CD4-positive, alpha-beta T cell (primary cell): ENCODE measurements around the gene NACC2. TPM values are rescaled to one million over a fixed set of nuclear protein-coding genes. Genes with fewer than 3 reads are reported as not detected.

Source experiments
- ATAC-seq: fragments of 200-7000 bp; cut with Tn5 transposase; one replicate; pipeline ENCODE4 v1.10.0; 2022; ENCODE audit warnings: mild to moderate bottlenecking; ENCODE audit not compliant: poor library complexity
- CTCF ChIA-PET: fragments of 350-600 bp; sonication (Branson Sonifier 250); formaldehyde crosslinking; loops from one replicate; lab custom pipeline; 2021; ENCODE audit warnings: antibody characterized with exemption, inconsistent platforms; lab: Charles Lee
- POLR2A ChIA-PET: fragments of 350-600 bp; sonication (Branson Sonifier 250); formaldehyde crosslinking; loops from one replicate; lab custom pipeline; 2021; ENCODE audit warnings: antibody characterized with exemption, inconsistent platforms; lab: Charles Lee
- DNase-seq, 14 experiments: peaks; one replicate each; pipeline ENCODE4 v3.0.0-alpha.2; 2013 to 2020; ENCODE audit warnings: mixed read lengths in 2 of 14
- H3K27ac ChIP-seq, 2 donors: one replicate each; pipeline versions ENCODE4 v1.5.1 to v1.7.0; 2013; ENCODE audit warnings: low read length in 2 of 2, low read depth in 1 of 2, mild to moderate bottlenecking in 1 of 2
- H3K27me3 ChIP-seq, 2 experiments: 1 replicate in 1 of 2; 2 replicates in 1 of 2; pipeline versions ENCODE4 v1.6.1 to v1.7.0; 2013; ENCODE audit warnings: low read length in 2 of 2, control low read depth in 1 of 2, mild to moderate bottlenecking in 1 of 2, moderate library complexity in 1 of 2; ENCODE audit not compliant: insufficient read depth in 2 of 2, control insufficient read depth in 1 of 2
- H3K36me3 ChIP-seq: one replicate; pipeline ENCODE4 v1.6.1; 2013; ENCODE audit warnings: low read length, control low read depth; ENCODE audit not compliant: insufficient read depth
- H3K4me1 ChIP-seq: one replicate; pipeline ENCODE4 v1.6.1; 2013; ENCODE audit warnings: low read length, control low read depth; ENCODE audit not compliant: insufficient read depth
- H3K4me3 ChIP-seq: one replicate; pipeline ENCODE4 v1.5.1; 2013; ENCODE audit warnings: mild to moderate bottlenecking, low read length, moderate library complexity
- H3K9me3 ChIP-seq, 2 experiments: 1 replicate in 1 of 2; 2 replicates in 1 of 2; pipeline versions ENCODE4 v1.6.1 to v1.7.0; 2013; ENCODE audit warnings: low read length in 2 of 2, mild to moderate bottlenecking in 2 of 2, control low read depth in 1 of 2, moderate library complexity in 1 of 2; ENCODE audit not compliant: control insufficient read depth in 1 of 2, insufficient read depth in 1 of 2
- H3K27ac Mint-ChIP-seq: one replicate; pipeline ENCODE4 v1.8.0; 2020; ENCODE audit warnings: mixed read lengths
- H3K27me3 Mint-ChIP-seq: one replicate; pipeline ENCODE4 v1.8.0; 2021; ENCODE audit warnings: mixed read lengths
- H3K36me3 Mint-ChIP-seq: one replicate; pipeline ENCODE4 v1.8.0; 2021; ENCODE audit warnings: low read depth, mixed read lengths
- H3K4me1 Mint-ChIP-seq: one replicate; pipeline ENCODE4 v1.8.0; 2021; ENCODE audit warnings: low read depth, mixed read lengths
- H3K4me3 Mint-ChIP-seq: one replicate; pipeline ENCODE4 v1.8.0; 2020; ENCODE audit warnings: mild to moderate bottlenecking, mixed read lengths
- H3K9me3 Mint-ChIP-seq: one replicate; pipeline ENCODE4 v1.8.0; 2020; ENCODE audit warnings: mixed read lengths
- intact Hi-C, 2 experiments: fragments of 100-400 bp; cut with DNase I in 1 of 2; cut with micrococcal nuclease in 1 of 2; formaldehyde crosslinking; loops; one replicate each; pipeline versions ENCODE4 v1.15.1 to v1.9.0; 2023 to 2025; cut with DNase I, micrococcal nuclease
- total RNA-seq, 174 experiments: library from RNA in 2 of 174; stranded (reverse) in 2 of 174; gene quantifications; one replicate each; pipeline ENCODE4 v1.2.3 and lab custom pipeline; 2021 to 2026
- TF ChIP-seq, protein P1 (sequence below): fragments of 200-600 bp; IDR thresholded peaks from one replicate; pipeline ENCODE4 v1.8.0; 2022; ENCODE audit warnings: antibody characterized with exemption, mild to moderate bottlenecking

The NACC2 gene
- total RNA-seq, 2 experiments from 2014 or later: 2.1 to 2.7 TPM

DNA sequence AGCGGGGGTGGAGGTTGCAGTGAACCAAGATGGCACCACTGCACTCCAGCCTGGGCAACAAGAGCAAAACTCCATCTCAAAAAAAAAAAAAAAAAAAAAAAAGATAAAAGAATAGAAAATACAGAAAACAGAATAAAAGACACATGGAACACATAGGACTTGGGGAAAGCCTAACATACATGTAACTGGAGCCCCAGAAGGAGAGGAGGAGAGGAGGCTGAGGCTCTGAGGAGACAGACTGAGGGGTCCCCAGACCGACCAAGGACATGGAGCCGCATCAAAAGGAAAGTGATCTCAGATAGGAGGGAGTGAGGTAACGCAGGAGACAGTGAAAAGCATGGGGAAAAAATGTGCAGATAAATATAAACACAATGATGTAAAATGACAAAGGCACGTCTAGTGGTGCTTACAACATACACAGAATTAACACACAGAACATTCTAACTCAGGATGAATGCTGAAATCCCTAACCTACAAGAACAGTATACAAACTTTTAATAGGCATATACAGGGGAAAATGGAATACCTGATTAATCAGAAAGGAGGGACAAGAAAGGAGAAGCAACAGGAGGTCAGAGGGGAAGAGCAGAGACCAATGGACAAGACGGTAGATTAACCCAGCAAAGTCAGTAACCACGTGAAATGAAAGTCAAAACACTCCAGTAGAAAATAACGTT is 68.7 kb downstream of the NACC2 start:
- ATAC-seq (no peak), DNase-seq (no peak)
- Mint-ChIP-seq H3K4me1 (peaks cover 4% of the 10 kb centered on the region), H3K9me3 (peaks cover 2% of the 10 kb centered on the region), H3K4me3 (no peak overlapping the region), H3K36me3 (peaks cover 16% of the 10 kb centered on the region), H3K27me3 (no peaks in the 10 kb centered on the region), H3K27ac (no peak overlapping the region)
- TF ChIP-seq, protein P1, sequence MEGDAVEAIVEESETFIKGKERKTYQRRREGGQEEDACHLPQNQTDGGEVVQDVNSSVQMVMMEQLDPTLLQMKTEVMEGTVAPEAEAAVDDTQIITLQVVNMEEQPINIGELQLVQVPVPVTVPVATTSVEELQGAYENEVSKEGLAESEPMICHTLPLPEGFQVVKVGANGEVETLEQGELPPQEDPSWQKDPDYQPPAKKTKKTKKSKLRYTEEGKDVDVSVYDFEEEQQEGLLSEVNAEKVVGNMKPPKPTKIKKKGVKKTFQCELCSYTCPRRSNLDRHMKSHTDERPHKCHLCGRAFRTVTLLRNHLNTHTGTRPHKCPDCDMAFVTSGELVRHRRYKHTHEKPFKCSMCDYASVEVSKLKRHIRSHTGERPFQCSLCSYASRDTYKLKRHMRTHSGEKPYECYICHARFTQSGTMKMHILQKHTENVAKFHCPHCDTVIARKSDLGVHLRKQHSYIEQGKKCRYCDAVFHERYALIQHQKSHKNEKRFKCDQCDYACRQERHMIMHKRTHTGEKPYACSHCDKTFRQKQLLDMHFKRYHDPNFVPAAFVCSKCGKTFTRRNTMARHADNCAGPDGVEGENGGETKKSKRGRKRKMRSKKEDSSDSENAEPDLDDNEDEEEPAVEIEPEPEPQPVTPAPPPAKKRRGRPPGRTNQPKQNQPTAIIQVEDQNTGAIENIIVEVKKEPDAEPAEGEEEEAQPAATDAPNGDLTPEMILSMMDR: no peak
- POLR2A ChIA-PET: no interaction called here
- no peaks in the 10 kb centered on the region for H3K4me1 ChIP-seq
- no peak overlapping the region for H3K4me3 ChIP-seq
- H3K27ac ChIP-seq: no peak overlapping the region
- CTCF ChIA-PET: no interaction called here
- intact Hi-C loops: no loop called here
- H3K9me3 ChIP-seq: peaks cover 4 to 17% of the 10 kb centered on the region in 2 experiments
- H3K36me3 ChIP-seq: peaks cover 10% of the 10 kb centered on the region
- no peaks in the 10 kb centered on the region for H3K27me3 ChIP-seq

DNA sequence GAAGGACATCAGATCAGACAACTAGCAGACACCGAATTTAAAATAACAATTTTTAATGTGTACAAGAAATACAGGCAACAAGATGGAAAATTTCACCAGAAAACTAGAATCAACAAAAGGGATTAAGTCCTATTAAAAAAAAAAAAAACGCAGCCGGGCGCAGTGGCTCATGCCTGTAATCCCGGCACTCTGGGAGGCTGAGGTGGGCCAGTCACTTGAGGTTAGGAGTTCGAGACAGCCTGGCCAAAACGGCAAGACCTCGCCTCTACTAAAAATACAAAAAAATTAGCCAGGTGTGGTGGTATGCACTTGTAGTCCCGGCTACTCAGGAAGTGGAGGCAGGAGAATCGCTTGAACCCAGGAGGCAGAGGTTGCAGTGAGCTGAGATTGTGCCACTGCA is 69.6 kb downstream of the NACC2 start:
- Histone ChIP-seq H3K4me3 (no peak overlapping the region), H3K27me3 (no peaks in the 10 kb centered on the region), H3K27ac (no peak overlapping the region), H3K9me3 (peaks cover 4 to 17% of the 10 kb centered on the region in 2 experiments), H3K4me1 (no peaks in the 10 kb centered on the region), H3K36me3 (peaks cover 10% of the 10 kb centered on the region)
- no peak overlapping the region for H3K4me3 Mint-ChIP-seq
- intact Hi-C loops: no loop called here
- TF ChIP-seq, protein P1: no peak
- DNase-seq (no peak), ATAC-seq (no peak)
- H3K9me3 Mint-ChIP-seq: peaks cover 2% of the 10 kb centered on the region
- ChIA-PET POLR2A (no interaction called here), CTCF (no interaction called here)
- peaks cover 11% of the 10 kb centered on the region for H3K4me1 Mint-ChIP-seq
- no peaks in the 10 kb centered on the region for H3K27me3 Mint-ChIP-seq
- no peak overlapping the region for H3K27ac Mint-ChIP-seq
- H3K36me3 Mint-ChIP-seq: peaks cover 11% of the 10 kb centered on the region

DNA sequence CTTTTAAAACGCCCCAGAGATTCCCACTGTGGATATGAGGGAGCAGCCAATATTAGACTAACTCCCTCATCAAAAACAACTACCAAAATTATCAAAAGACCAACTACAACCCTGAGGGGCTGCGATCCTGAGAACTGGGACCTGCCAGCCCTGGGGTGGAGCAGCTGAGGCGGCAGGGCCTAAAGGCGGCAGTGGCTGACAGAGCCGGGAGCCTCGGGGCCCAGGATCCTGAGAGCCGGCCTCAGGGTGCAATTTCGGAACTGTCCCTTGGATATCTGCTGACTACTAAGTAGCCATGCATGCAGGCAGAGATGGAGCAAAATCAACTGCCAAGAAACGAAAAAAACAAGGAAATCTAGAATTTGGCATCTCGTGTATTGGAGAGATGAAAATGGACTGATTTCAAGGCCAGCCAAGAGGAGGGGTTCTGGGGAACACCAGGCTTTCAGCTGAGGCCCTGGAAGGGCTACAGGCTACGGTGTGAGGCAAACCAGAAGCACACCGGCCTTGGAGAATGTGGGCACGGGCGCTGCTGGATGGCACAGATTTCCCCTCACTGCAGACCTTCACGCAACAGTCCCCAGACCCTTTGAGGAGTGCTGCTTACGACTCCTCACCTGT is 70.3 kb downstream of the NACC2 start:
- Mint-ChIP-seq H3K9me3 (peaks cover 2% of the 10 kb centered on the region), H3K4me3 (no peak overlapping the region), H3K4me1 (peaks cover 11% of the 10 kb centered on the region), H3K27me3 (no peaks in the 10 kb centered on the region), H3K36me3 (peaks cover 11% of the 10 kb centered on the region), H3K27ac (no peak overlapping the region)
- ATAC-seq (no peak), DNase-seq (no peak)
- TF ChIP-seq, protein P1: no peak
- Histone ChIP-seq H3K9me3 (peaks cover 4 to 15% of the 10 kb centered on the region in 2 experiments), H3K4me1 (no peaks in the 10 kb centered on the region), H3K4me3 (no peak overlapping the region), H3K27ac (no peak overlapping the region), H3K36me3 (peaks cover 10% of the 10 kb centered on the region), H3K27me3 (no peaks in the 10 kb centered on the region)
- intact Hi-C loops: no loop called here
- POLR2A ChIA-PET: no interaction called here
- CTCF ChIA-PET: no interaction called here
